NOMO-1 (cell line): ENCODE data around the gene NUAK1.
A peak's percentile ranks its signal among the peaks of the same experiment; 100 is the strongest.

ENCODE experiments used
- DNase-seq, 2 experiments: peaks; one replicate each; lab custom pipeline; 2025; ENCODE audit not compliant: unreplicated experiment in 2 of 2; lab: John Stamatoyannopoulos, UW

NUAK1 gene

GRCh38 chr12:106132175-106133135 lies 6.3 kb downstream of the NUAK1 start:
- DNase-seq = no peak

GRCh38 chr12:106131676-106132075 lies 7.1 kb downstream of the NUAK1 start:
- no peak for DNase-seq

- no peak for DNase-seq
Measured at GRCh38 chr12:106130474-106131113, 8.2 kb downstream of the NUAK1 start.

- DNase-seq = no peak
Measured at GRCh38 chr12:106128585-106129328, 10.0 kb downstream of the NUAK1 start.

- DNase-seq = no peak
Measured at GRCh38 chr12:106127338-106128126, 11.2 kb downstream of the NUAK1 start.

- DNase-seq = no peak
Measured at GRCh38 chr12:106126441-106127337, 12.1 kb downstream of the NUAK1 start.

- no peak for DNase-seq
Measured at GRCh38 chr12:106125351-106126095, 13.2 kb downstream of the NUAK1 start.

GRCh38 chr12:106123551-106124081 lies 15.1 kb downstream of the NUAK1 start:
- no peak for DNase-seq

- no peak for DNase-seq
Measured at GRCh38 chr12:106123110-106123509, 15.6 kb downstream of the NUAK1 start.

- no peak for DNase-seq
Measured at GRCh38 chr12:106122004-106122403, 16.8 kb downstream of the NUAK1 start.

GRCh38 chr12:106120519-106121105 lies 18.1 kb downstream of the NUAK1 start:
- DNase-seq = no peak

- DNase-seq = no peak
Measured at GRCh38 chr12:106119301-106119700, 19.5 kb downstream of the NUAK1 start.

GRCh38 chr12:106118381-106119130 lies 20.2 kb downstream of the NUAK1 start:
- DNase-seq = no peak

- DNase-seq = no peak
Measured at GRCh38 chr12:106115440-106115839, 23.3 kb downstream of the NUAK1 start.

- no peak for DNase-seq
Measured at GRCh38 chr12:106114447-106115068, 24.2 kb downstream of the NUAK1 start.

- DNase-seq = no peak
Measured at GRCh38 chr12:106113824-106114446, 24.8 kb downstream of the NUAK1 start.

GRCh38 chr12:106113446-106113823 lies 25.3 kb downstream of the NUAK1 start:
- DNase-seq = peak in 1 of 2 experiments; percentile 58
